Stimulated activated CD8-positive, alpha-beta memory T cell treated with anti-CD3 and anti-CD28 coated beads, Interleukin-15, amount 100 ng/mL, for 4 hours (primary cell): ENCODE results near the gene SPINT3.

Source experiments
- DNase-seq, 2 donors: peaks; one replicate each; pipeline ENCODE4 v3.0.0-alpha.2; 2020; ENCODE audit warnings: low read depth in 2 of 2

Gene SPINT3

DNA sequence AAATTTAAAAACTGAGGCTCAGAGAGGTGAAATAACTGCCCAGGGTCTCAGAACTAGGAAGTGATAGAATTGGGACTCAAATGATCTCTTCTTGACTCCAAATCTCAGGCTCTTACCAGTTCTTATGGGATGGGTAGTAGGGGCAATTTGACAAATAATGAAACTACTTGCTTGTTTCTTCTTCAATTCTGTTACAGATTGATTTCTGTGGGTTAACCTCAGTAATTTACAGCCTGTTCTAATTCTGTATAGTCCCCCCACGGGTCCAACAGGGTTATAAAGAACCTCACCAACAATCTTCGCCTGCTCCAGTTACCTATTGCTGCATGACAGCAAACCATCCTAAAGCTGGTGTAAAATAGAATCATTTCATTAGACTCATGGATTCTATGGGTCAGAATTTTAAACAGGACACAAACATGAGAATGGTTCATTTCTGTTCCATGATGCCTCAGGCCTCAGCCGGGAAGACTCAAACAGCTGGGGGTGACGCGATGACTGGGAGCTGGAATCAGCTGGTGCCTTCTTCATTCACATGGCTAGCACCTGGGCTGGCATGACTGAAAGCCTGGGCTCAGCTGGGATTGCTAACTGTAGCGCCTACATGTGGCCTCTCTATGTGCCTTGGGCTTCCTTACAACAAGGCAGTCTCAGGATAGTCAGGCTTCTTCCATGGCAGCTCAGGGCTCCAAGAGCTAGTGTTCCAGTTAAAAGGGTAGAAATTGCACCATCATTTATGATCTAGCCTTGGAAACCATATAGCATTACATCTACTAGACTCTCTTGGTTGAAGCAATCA is 52.5 kb downstream of the SPINT3 start:
- DNase-seq = no peak
